HepG2 (cell line): Measurements from ENCODE around the gene CCL27. TPM values are rescaled to one million over a fixed set of nuclear protein-coding genes. Genes with fewer than 3 reads are reported as not detected.
A peak's percentile ranks its signal among the peaks of the same experiment; 100 is the strongest.

Source experiments
- HES4 ChIP-seq: sonication (generic); formaldehyde crosslinking; IDR thresholded peaks from 2 replicates; pipeline ENCODE4 v1.9.0; 2021; ENCODE audit warnings: mild to moderate bottlenecking, missing genetic modification reagents, borderline replicate concordance
- KDM2A ChIP-seq: sonication (generic); formaldehyde crosslinking; IDR thresholded peaks from 2 replicates; pipeline ENCODE4 v1.4.0; 2020; ENCODE audit warnings: low read depth, missing genetic modification reagents, borderline replicate concordance
- KLF6 ChIP-seq: IDR thresholded peaks from 2 replicates; pipeline ENCODE4 v1.8.0; 2016; ENCODE audit warnings: missing biosample characterization, missing genetic modification reagents
- NFE2L2 ChIP-seq: fragments of 150-350 bp; IDR thresholded peaks from 2 replicates; pipeline ENCODE4 v1.6.1; 2014; ENCODE audit warnings: low read length
- NRL ChIP-seq: sonication (generic); formaldehyde crosslinking; IDR thresholded peaks from 2 replicates; pipeline ENCODE4 v1.5.0; 2020; ENCODE audit warnings: missing genetic modification reagents, mild to moderate bottlenecking, moderate library complexity, borderline replicate concordance
- POGZ ChIP-seq: sonication (generic); formaldehyde crosslinking; IDR thresholded peaks from 2 replicates; pipeline ENCODE4 v1.4.0; 2020; ENCODE audit warnings: mild to moderate bottlenecking, missing genetic modification reagents
- POLR2A ChIP-seq, 2 experiments: IDR thresholded peaks; 2 replicates each; pipeline ENCODE4 v1.6.1; 2011; ENCODE audit warnings: low read depth in 2 of 2, low read length in 2 of 2, mild to moderate bottlenecking in 1 of 2, moderate library complexity in 1 of 2; ENCODE audit not compliant: insufficient read depth in 1 of 2
- REL ChIP-seq: sonication (generic); formaldehyde crosslinking; conservative IDR thresholded peaks from 2 replicates; pipeline ENCODE4 v1.8.0; 2022; ENCODE audit warnings: mild to moderate bottlenecking, missing genetic modification reagents, moderate library complexity
- SALL1 ChIP-seq: sonication (generic); formaldehyde crosslinking; IDR thresholded peaks from 2 replicates; pipeline ENCODE4 v1.8.0; 2022; ENCODE audit warnings: mild to moderate bottlenecking, missing genetic modification reagents
- SIX1 ChIP-seq: sonication (generic); formaldehyde crosslinking; IDR thresholded peaks from 2 replicates; pipeline ENCODE4 v1.4.0; 2020; ENCODE audit warnings: missing genetic modification reagents, borderline replicate concordance
- SP2 ChIP-seq: sonication (generic); formaldehyde crosslinking; IDR thresholded peaks from 2 replicates; pipeline ENCODE4 v1.5.1; 2020; ENCODE audit warnings: mild to moderate bottlenecking, missing genetic modification reagents
- THAP11 ChIP-seq: IDR thresholded peaks from 2 replicates; pipeline ENCODE4 v1.6.1; 2016; ENCODE audit warnings: missing biosample characterization, missing genetic modification reagents
- ZFY ChIP-seq: sonication (generic); formaldehyde crosslinking; IDR thresholded peaks from 2 replicates; pipeline ENCODE4 v1.4.0; 2020; ENCODE audit warnings: missing genetic modification reagents
- ZNF10 ChIP-seq: sonication (generic); formaldehyde crosslinking; IDR thresholded peaks from 2 replicates; pipeline ENCODE4 v1.4.0; 2020; ENCODE audit warnings: mild to moderate bottlenecking, low read depth, missing genetic modification reagents, borderline replicate concordance
- ZNF143 ChIP-seq: sonication (generic); formaldehyde crosslinking; IDR thresholded peaks from 2 replicates; pipeline ENCODE4 v1.4.0; 2020; ENCODE audit warnings: missing genetic modification reagents
- ZNF275 ChIP-seq: sonication (generic); formaldehyde crosslinking; IDR thresholded peaks from 2 replicates; pipeline ENCODE4 v1.8.0; 2022; ENCODE audit warnings: missing genetic modification reagents, mild to moderate bottlenecking, inconsistent platforms, borderline replicate concordance
- ZNF562 ChIP-seq: sonication (generic); formaldehyde crosslinking; IDR thresholded peaks from 2 replicates; pipeline ENCODE4 v1.8.0; 2022; ENCODE audit warnings: missing genetic modification reagents, borderline replicate concordance
- ZNF75D ChIP-seq: sonication (generic); formaldehyde crosslinking; IDR thresholded peaks from 2 replicates; pipeline ENCODE4 v1.8.1; 2023; ENCODE audit warnings: missing genetic modification reagents, mild to moderate bottlenecking, borderline replicate concordance
- polyA plus RNA-seq, 8 experiments: library from polyadenylated mRNA; depleted of rRNA in 3 of 8; stranded (reverse) in 7 of 8; unstranded in 1 of 8; fragments of >200 nt; fragmentation: Illumina TruSeq in 4 of 8; extraction: Trizol in 4 of 8; gene quantifications; 2 replicates each; pipeline versions ENCODE4 v1.2.1 to v1.2.3, GENCODE V29; 2011 to 2016; ENCODE audit warnings: low read depth in 4 of 8, missing spikeins in 1 of 8, mixed read lengths in 1 of 8; ENCODE audit not compliant: insufficient read depth in 1 of 8
- total RNA-seq, 5 experiments: library from RNA; depleted of rRNA; stranded (reverse); fragments of >200 nt; fragmentation: Illumina TruSeq; extraction: Trizol; gene quantifications; 2 replicates each; pipeline ENCODE4 v1.2.3, GENCODE V29; 2016; ENCODE audit warnings: low read depth in 1 of 5
- TF ChIP-seq, protein P1 (sequence below): sonication (generic); formaldehyde crosslinking; IDR thresholded peaks from 2 replicates; pipeline ENCODE4 v1.9.0; 2022; ENCODE audit warnings: low read depth, missing genetic modification reagents
- TF ChIP-seq, protein P2 (sequence below): sonication (generic); formaldehyde crosslinking; IDR thresholded peaks from 2 replicates; pipeline ENCODE4 v1.4.0; 2020; ENCODE audit warnings: missing genetic modification reagents, mild to moderate bottlenecking, borderline replicate concordance
- TF ChIP-seq, protein P3 (sequence below): sonication (generic); formaldehyde crosslinking; IDR thresholded peaks from 2 replicates; pipeline ENCODE4 v1.4.0; 2020; ENCODE audit warnings: mild to moderate bottlenecking, missing genetic modification reagents
- TF ChIP-seq, protein P4 (sequence below): sonication (generic); formaldehyde crosslinking; IDR thresholded peaks from 2 replicates; pipeline ENCODE4 v1.8.1; 2023; ENCODE audit warnings: mild to moderate bottlenecking, inconsistent platforms, moderate library complexity, missing genetic modification reagents, borderline replicate concordance

The CCL27 gene
- total and polyA plus RNA-seq, 2 of the 13 experiments (the other 11 are each of a cell fraction or from before 2014, with no cell fraction given): not detected

DNA sequence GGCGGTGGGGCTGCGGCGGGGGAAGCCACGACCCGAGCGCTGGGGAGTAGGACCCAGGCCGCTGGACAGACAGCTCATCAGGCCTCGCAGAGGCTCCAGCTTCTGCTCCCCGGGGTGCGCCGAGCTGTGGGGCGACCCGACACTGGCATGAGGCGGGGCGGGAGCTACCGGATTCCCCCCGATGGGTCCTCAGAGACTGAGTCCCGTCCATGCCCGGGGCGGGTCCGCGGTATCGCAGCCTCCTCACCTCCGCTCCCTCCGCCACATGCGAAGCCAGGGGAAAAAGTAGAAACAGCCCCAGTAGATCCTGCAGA lies 2.6 kb upstream of the CCL27 start (continued):
- TF ChIP-seq, protein P1, sequence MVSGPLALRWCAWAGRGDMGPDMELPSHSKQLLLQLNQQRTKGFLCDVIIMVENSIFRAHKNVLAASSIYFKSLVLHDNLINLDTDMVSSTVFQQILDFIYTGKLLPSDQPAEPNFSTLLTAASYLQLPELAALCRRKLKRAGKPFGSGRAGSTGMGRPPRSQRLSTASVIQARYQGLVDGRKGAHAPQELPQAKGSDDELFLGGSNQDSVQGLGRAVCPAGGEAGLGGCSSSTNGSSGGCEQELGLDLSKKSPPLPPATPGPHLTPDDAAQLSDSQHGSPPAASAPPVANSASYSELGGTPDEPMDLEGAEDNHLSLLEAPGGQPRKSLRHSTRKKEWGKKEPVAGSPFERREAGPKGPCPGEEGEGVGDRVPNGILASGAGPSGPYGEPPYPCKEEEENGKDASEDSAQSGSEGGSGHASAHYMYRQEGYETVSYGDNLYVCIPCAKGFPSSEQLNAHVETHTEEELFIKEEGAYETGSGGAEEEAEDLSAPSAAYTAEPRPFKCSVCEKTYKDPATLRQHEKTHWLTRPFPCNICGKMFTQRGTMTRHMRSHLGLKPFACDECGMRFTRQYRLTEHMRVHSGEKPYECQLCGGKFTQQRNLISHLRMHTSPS (CRISPR knock-in tag): no peak
- TF ChIP-seq, protein P2, sequence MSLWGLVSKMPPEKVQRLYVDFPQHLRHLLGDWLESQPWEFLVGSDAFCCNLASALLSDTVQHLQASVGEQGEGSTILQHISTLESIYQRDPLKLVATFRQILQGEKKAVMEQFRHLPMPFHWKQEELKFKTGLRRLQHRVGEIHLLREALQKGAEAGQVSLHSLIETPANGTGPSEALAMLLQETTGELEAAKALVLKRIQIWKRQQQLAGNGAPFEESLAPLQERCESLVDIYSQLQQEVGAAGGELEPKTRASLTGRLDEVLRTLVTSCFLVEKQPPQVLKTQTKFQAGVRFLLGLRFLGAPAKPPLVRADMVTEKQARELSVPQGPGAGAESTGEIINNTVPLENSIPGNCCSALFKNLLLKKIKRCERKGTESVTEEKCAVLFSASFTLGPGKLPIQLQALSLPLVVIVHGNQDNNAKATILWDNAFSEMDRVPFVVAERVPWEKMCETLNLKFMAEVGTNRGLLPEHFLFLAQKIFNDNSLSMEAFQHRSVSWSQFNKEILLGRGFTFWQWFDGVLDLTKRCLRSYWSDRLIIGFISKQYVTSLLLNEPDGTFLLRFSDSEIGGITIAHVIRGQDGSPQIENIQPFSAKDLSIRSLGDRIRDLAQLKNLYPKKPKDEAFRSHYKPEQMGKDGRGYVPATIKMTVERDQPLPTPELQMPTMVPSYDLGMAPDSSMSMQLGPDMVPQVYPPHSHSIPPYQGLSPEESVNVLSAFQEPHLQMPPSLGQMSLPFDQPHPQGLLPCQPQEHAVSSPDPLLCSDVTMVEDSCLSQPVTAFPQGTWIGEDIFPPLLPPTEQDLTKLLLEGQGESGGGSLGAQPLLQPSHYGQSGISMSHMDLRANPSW: no peak
- TF ChIP-seq ZNF143 (CRISPR knock-in tag): no peak
- TF ChIP-seq POGZ (CRISPR knock-in tag): no peak
- TF ChIP-seq NFE2L2: no peak
- no peak for TF ChIP-seq HES4
- TF ChIP-seq KLF6 (CRISPR knock-in tag): 0 out of 2 replicates have a peak, but pooled peaks have one; percentile 18
- no peak for TF ChIP-seq SP2
- TF ChIP-seq, protein P3, sequence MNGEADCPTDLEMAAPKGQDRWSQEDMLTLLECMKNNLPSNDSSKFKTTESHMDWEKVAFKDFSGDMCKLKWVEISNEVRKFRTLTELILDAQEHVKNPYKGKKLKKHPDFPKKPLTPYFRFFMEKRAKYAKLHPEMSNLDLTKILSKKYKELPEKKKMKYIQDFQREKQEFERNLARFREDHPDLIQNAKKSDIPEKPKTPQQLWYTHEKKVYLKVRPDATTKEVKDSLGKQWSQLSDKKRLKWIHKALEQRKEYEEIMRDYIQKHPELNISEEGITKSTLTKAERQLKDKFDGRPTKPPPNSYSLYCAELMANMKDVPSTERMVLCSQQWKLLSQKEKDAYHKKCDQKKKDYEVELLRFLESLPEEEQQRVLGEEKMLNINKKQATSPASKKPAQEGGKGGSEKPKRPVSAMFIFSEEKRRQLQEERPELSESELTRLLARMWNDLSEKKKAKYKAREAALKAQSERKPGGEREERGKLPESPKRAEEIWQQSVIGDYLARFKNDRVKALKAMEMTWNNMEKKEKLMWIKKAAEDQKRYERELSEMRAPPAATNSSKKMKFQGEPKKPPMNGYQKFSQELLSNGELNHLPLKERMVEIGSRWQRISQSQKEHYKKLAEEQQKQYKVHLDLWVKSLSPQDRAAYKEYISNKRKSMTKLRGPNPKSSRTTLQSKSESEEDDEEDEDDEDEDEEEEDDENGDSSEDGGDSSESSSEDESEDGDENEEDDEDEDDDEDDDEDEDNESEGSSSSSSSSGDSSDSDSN (CRISPR knock-in tag): peak; percentile 51; the same call in 1 of the 2 replicates
- TF ChIP-seq POLR2A (IDR thresholded peaks at IDR 0.05; ENCODE audit: insufficient read depth in 1 of 2, low read depth in 2 of 2, low read length in 2 of 2): peak in 1 of 2 experiments; percentile 28; a peak in 1 of 4 replicates
- TF ChIP-seq REL (CRISPR knock-in tag): no peak
- no peak for TF ChIP-seq ZNF10
- peak; percentile 14; the same call in 1 of the 2 replicates for TF ChIP-seq SALL1 (CRISPR knock-in tag)
- no peak for TF ChIP-seq NRL (CRISPR knock-in tag)
- 0 out of 2 replicates have a peak, but pooled peaks have one; percentile 21 for TF ChIP-seq THAP11 (CRISPR knock-in tag)
- no peak for TF ChIP-seq ZNF562 (CRISPR knock-in tag)
- TF ChIP-seq KDM2A (CRISPR knock-in tag): peak; percentile 62; the same call in 1 of the 2 replicates
- TF ChIP-seq ZNF75D (CRISPR knock-in tag): no peak
- 0 out of 2 replicates have a peak, but pooled peaks have one; percentile 27 for TF ChIP-seq ZFY
- TF ChIP-seq SIX1 (CRISPR knock-in tag): no peak
- TF ChIP-seq, protein P4, sequence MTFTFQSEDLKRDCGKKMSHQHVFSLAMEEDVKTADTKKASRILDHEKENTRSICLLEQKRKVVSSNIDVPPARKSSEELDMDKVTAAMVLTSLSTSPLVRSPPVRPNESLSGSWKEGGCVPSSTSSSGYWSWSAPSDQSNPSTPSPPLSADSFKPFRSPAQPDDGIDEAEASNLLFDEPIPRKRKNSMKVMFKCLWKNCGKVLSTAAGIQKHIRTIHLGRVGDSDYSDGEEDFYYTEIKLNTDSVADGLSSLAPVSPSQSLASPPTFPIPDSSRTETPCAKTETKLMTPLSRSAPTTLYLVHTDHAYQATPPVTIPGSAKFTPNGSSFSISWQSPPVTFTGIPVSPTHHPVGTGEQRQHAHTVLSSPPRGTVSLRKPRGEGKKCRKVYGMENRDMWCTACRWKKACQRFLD (CRISPR knock-in tag): no peak
- no peak for TF ChIP-seq ZNF275 (CRISPR knock-in tag)
